ENCODE data around the gene QKI.
A peak's percentile ranks its signal among the peaks of the same experiment; 100 is the strongest.

Gene QKI

DNA sequence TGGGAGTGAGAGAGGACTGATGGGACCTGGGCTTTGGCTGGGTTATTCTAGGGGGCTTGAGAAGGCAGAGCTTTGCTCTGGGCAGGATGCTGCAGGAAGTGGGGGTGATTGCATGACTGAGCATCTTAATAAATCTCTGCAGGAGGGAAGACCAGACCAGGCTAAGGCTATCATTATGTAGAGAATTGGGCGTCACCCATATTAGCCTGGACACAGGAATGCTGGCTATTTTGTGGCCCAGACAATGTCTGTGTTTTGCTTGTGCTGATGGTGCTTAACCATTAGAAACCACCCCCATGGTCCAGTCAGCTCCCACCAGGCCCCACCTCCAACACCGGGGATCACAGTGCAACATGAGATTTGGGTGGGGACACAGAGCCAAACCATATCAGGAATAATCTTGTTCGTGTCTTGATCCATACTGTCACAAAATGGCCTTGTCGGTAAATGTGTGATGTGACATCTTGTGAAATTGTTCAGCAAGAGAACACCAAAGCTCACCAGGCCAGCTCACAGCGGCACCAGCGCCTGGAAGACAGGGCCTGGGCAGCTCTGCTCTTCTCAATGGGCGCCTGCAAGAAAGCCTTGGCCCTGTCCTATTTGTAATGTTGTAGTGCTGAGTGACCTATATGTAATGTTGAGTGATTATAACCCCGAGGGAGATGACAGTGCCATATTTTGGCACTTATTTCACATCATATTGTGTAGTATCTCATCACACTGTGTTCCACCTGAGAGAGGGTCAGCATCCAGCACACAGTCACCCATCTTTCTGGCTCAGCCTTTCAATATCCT, 211.8 kb downstream of the QKI start:
- peak in 1 of 2 donors; percentile 8 for DNase-seq (ENCODE audit: low read depth in 2 of 2)
- TF ChIP-seq, protein P1, sequence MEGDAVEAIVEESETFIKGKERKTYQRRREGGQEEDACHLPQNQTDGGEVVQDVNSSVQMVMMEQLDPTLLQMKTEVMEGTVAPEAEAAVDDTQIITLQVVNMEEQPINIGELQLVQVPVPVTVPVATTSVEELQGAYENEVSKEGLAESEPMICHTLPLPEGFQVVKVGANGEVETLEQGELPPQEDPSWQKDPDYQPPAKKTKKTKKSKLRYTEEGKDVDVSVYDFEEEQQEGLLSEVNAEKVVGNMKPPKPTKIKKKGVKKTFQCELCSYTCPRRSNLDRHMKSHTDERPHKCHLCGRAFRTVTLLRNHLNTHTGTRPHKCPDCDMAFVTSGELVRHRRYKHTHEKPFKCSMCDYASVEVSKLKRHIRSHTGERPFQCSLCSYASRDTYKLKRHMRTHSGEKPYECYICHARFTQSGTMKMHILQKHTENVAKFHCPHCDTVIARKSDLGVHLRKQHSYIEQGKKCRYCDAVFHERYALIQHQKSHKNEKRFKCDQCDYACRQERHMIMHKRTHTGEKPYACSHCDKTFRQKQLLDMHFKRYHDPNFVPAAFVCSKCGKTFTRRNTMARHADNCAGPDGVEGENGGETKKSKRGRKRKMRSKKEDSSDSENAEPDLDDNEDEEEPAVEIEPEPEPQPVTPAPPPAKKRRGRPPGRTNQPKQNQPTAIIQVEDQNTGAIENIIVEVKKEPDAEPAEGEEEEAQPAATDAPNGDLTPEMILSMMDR (IDR thresholded peaks at IDR 0.05; ENCODE audit: low read depth, low read length) = no peak
- no peak overlapping the region for H3K4me3 ChIP-seq (replicated peaks in 1 of 2; ENCODE audit: low read depth in 2 of 2, low read length in 2 of 2)

DNA sequence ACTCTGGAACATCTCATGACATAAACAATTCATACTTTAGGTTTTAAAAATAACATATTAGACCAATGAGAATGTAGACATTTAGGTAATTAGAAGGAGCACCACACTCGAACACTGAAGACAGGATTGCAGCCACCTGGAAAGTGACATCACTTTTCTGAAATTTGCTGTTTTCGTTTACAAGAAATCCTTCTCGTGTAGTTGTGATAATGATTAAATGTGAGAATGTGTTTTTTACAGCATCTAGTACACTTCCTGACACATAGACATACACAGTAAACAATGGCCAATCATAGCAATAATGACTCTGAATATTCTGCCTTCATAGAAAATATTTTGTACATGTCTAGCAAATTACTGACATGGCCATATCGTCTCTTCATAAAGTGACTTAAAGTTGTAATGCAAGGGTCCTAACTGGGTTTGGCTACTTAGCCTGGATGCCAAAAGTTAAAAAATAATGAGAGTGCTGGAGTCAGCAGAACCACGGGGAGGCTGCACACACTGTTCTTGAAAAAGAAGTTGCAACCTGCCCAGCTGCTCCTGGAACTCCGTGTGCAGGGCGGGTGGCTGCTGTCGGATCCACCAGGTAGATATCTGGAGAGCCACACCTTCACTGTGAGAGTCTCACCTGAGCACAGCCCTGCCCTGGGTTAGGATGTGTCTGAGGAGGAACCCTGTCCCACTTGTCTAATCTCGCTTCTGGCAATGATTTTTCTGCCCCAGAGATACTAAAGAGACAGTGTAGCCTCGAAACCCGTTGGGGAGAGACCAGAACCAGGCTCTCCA, 212.9 kb downstream of the QKI start:
- TF ChIP-seq, protein P1 (IDR thresholded peaks at IDR 0.05; ENCODE audit: low read depth, low read length) = no peak
- no peak overlapping the region for H3K4me3 ChIP-seq (replicated peaks in 1 of 2; ENCODE audit: low read depth in 2 of 2, low read length in 2 of 2)

More for the DNA sequence above, 212.9 kb downstream of the QKI start:
- DNase-seq (ENCODE audit: low read depth in 2 of 2) = no peak

All from cardiac fibroblast (primary cell).